ENCODE results near the gene GFPT1.

The GFPT1 gene

GRCh38 chr2:69311024-69311416 is 76.0 kb downstream of the GFPT1 start:
- no peak for DNase-seq

DNA sequence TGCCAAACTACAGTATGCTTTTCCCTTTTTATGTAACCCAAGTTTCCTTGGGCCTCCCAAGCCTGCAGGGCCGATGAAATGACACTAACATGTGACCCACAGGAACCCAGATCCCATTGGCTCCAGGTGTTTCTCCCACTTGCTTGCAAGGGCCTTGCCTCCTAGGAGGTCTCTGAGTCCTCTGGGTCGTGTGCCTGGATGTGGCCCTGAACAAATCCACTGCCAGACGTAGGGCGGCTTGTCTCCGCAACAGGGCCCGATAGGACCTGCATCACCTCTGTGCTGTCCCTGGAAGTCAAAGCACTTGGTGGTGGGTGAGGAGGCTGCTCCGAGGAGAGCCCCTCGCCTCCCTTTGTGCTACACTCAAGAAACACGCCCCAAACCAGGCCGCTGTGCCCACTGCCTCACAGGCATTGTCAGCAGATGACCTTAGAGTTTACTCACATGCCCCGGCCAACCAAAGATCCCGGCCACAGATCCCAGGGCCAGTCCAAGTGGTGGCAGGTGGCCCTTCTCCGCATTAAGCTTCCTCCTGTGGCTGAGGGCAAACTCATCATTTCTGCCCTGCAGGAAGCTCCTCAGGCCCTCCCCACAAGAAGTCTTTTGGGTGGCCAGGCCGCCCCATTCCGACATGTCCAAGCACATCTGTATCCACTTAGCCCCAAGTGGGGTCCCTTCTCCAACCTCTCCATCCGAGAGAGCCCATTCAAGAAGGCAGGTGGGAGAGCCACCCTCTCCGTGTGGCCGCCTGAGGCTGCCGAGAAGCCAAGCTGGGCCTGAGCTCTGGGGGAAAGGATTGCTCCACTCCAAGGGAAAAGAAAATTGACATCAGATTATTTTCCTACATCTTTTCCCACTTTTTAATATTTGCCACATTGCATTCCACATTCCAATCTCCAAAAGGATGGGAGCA is 76.7 kb downstream of the GFPT1 start:
- DNase-seq: peak; percentile 77

- peak; percentile 82 for DNase-seq
Measured at GRCh38 chr2:69309351-69310110, 77.5 kb downstream of the GFPT1 start.

GRCh38 chr2:69308338-69308737 is 78.7 kb downstream of the GFPT1 start:
- DNase-seq: no peak

DNA sequence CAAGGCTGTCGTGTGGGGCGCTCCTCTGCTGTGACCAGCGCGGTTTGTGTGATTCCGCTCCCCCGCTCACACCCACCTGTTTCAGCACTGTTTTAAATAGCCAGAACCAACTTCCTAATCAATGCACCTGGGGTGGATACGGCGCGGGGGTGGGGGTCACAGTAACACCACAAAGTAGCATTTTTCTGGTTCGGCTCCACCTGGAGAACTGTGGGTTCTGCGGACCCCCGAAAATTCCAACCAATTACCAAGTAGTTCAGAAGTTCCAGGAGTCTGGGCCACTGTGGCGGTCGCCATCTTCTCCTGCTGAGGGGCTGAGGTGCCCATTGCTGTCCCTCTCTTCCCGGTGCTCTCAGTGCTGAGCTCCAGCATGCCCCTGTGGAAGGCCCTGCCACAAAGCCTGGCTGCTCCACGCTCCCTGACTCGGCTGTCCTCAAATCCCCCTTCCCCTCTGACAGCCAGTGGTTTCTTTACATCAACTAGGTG is 79.4 kb downstream of the GFPT1 start:
- no peak for DNase-seq

- DNase-seq: peak; percentile 94
Measured at GRCh38 chr2:69306822-69307578, 80.0 kb downstream of the GFPT1 start.

GRCh38 chr2:69306393-69306821 is 80.6 kb downstream of the GFPT1 start:
- peak; percentile 84 for DNase-seq

GRCh38 chr2:69305712-69306392 is 81.2 kb downstream of the GFPT1 start:
- DNase-seq: peak; percentile 55

GRCh38 chr2:69305166-69305565 is 81.9 kb downstream of the GFPT1 start:
- no peak for DNase-seq

DNA sequence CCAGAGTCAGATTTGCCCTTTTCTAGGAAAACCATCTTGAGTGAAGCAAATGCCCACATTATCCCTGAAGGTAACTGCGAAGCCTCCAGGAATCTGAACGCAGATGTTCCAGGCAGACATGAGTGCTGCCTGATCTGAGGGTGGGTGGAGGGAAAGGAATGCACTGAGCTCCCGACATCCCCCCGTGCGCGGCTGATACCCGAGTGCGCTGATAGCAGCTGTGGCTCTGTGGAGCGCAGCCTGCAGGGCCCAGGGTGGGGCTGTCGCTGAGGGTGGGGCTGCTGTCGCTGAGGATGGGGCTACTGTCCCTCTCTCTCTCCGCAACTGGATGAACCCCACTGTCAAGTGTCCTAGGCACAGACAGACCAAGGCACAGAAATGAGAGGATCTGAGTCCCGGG is 82.4 kb downstream of the GFPT1 start:
- no peak for DNase-seq

DNA sequence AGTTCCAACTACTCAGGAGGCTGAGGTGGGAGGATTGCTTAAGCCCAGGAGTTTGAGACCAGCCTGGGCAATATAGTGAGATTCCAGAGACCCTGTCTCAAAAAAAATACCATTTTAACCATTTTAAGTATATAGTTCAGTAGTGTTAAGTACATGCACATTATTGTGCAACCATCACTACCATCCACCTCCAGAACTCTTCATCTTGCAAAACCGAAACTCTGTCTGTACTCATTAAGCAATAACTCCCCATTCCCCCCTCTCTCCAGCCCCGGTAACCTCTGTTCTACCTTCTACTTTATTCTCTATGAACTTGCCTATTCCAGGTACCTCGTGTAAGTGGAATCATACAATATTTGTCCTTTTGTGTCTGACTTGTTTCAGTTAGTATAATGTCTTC is 86.4 kb downstream of the GFPT1 start:
- no peak for DNase-seq

DNA sequence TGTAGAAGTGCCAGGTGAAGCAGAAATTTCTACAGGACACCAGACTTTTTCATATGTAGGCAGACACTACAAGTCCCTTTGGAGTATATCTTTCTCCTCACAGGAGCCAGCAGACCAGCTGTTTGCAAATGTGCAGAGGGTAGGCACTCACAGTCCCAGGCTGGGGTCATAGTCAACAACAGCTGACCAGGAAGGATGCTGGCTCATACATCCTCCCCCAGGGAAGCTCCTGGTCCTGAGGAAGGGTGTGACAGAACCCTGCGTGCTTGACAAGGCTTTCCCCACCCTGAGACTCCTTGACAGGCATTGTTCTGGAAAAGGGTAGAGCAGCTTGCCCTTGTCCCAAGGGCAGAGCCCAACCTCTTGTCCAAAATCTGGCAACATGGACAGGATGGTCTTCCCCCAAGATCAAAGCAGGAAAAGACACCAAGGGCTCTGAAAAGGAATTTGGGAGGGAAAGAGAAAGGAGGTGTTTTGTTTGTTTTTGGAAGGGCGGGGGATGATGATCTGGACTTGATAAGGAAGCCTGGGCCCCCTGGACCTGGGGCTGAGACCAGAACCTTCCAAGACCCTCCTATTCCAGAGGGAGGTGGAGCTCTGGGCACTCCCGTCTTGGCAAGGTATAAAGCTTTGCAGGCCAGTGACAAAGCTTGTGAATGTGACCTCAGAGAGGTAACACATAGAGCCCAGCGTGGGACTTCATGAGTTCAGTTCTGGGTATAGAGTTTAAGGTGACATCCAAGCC is 87.1 kb downstream of the GFPT1 start:
- DNase-seq: no peak

DNA sequence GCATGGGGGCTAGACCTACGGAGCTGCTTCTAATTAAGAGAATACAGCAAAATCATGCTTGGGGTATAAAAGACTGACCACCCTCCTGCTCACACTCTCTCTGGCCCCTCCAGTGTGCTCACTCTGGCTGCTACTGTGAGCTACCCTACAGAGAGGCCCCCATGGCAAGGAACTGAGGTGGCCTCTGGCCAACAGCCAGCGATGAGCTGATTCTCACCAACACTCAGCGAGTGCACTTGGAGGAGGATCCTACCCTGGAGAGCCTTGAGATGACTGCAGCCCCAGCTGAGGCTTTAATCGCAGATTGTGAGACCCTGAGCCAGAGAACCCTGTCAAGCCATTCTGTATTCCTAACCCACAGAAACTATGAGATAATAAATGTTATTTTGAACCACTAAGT is 88.2 kb downstream of the GFPT1 start:
- no peak for DNase-seq

GRCh38 chr2:69298261-69298660 is 88.8 kb downstream of the GFPT1 start:
- no peak for DNase-seq

DNA sequence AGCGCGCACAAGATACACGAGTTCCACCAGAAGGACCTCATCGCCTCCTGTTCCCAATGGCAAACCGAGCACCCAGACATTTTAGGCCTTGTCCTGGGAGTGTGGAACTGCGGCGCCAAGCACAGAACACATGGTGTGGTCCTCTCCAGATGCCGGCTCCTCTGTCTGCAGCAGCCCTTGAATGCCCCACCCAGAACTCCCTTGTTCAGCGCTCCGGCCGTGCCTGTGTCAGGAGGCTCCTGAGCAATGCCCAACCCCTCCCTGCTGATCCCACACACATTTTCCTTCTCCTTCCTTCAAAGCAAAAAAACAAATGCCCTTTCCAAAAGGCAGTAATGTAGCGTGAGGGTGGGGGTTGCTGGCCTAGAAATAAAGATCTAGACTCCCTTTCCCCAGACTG is 89.8 kb downstream of the GFPT1 start:
- DNase-seq: no peak

DNA sequence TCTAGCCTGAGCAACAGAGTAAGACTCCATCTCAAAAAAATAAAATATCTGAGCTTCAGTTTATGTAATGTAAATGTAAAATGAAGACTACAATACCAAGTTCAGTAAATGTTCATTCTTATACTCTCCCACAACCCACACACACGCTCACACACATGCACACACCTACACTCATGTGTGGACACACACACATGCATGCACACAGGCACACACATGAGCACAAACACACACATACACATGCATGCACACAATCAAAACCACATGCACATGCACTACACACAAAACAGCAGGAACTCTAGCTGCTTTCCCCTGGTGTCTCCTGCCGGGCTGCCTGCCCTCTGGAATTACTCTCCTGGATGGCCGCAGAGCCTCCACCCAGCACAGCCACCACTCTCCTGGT is 90.6 kb downstream of the GFPT1 start:
- DNase-seq: no peak

DNA sequence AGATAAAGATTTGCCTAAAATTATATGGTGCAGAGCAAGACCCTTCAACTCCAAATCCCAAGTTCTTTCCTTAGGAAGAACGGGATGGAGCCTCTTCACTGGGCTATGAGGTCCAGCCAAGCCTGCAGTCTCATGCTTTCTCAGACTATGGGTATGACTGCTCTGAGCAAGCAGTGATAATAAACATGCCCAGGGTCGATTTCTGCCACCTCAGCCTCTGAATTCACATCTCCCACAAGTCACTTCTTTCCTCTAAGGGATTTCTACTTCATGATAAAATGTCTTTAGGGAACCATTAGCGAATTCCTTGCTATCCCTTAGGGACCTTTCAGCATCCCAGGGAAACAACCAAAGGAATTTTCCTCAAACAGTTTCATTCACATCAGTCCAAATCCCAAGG is 94.8 kb downstream of the GFPT1 start:
- no peak for DNase-seq

DNA sequence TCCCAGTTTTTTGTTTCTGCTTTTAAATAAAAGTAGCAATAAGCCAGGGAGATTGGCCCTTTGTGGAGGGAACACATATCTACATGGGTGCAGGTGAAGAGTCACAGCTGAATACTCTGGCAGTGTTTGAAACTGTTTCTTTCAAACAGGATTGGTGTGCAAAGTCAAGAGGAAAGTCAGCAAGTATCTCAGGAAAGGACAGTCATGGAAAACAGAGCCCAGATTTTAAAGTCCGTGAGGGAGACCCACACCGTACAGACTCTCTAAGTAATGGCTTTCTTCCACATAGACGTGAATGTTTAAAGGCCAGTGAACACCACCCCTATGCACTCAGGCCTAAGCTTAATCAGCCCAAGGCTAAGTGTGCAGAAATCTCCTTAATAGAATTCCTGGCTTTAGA is 95.3 kb downstream of the GFPT1 start:
- DNase-seq: no peak

DNA sequence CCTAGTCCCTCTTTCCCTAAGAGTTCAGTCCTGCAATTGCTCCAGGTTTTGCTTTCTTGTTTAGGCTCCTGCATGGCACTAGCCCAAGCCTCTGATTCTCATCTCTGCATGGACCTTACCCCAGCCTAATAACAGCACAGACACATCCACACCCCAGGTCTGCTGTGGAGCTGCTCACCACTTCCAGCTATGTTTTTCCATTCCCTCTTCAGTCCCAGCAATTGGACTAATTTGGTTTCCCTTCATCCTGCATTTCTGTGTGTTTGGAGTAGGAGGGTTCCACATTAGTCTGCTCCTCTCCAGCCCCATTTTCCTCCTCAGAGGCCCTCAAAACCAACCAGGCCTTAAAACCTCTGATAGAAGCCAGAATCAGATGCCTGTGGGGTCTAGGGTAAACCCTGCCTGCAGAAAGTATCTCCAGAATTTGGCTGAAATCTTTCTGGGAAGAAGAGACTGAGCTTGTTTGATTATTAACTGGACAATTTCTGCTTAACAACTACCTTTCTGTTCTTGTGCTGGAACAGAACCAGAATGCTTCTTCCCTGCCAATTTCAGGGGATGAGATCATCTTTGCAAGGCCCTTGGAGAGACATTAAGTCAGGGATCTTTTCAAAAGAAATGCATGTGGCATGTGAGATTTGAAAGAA is 95.9 kb downstream of the GFPT1 start:
- DNase-seq: no peak

- DNase-seq: no peak
Measured at GRCh38 chr2:69288429-69288828, 98.6 kb downstream of the GFPT1 start.

GRCh38 chr2:69287544-69287943 is 99.5 kb downstream of the GFPT1 start:
- DNase-seq: no peak

Measured in right forelimb (tissue), 1 donor.